HG03432 (cell line): ENCODE data around the gene MSX2.

Experiments
- ATAC-seq: cut with Tn5 transposase; IDR thresholded peaks from one replicate; pipeline ENCODE4 v1.9.1; 2021; ENCODE audit warnings: mild to moderate bottlenecking, moderate library complexity; ENCODE audit not compliant: unreplicated experiment

The MSX2 gene

DNA sequence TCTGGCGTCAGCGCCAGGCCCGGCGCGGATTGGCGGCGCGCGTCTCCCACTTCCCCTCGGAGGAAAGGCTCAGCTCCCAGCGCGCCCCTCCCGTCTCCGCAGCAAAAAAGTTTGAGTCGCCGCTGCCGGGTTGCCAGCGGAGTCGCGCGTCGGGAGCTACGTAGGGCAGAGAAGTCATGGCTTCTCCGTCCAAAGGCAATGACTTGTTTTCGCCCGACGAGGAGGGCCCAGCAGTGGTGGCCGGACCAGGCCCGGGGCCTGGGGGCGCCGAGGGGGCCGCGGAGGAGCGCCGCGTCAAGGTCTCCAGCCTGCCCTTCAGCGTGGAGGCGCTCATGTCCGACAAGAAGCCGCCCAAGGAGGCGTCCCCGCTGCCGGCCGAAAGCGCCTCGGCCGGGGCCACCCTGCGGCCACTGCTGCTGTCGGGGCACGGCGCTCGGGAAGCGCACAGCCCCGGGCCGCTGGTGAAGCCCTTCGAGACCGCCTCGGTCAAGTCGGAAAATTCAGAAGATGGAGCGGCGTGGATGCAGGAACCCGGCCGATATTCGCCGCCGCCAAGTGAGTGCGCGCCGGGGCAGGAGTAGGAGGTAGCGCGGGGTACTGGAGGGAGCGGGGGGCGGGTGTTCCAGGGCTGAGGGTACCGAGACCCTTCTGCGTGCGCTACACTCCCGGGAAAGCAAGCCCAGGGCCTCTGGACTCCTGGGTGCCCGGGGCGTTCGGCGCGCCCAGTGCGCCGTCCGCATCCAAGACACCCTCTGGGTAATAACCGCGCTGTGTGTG, at the start of gene MSX2:
TSS of gene MSX2 (plus strand) at position 99 of the 777 bp plus-strand sequence. CDS start at position 177, 78 bp downstream.
- no peak for ATAC-seq

DNA sequence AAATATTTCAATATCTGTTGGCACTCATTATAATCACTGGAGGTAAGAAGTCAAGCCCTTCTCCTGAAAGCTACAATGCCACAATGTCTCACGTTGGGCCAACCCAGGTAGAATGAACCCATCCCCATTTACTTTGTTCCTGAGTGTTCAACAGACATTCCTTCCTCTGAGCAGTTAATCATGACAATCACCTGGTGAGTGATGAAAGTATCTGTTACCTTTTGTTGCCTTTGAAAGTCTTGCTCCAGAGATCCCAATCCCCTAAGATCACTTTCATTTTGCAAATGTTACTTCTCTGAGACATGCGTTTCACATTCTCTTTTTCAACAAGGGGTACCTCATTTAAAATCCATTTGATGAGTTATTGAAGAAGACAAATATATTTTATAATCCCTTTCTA, 49.3 kb upstream of the MSX2 start:
- no peak for ATAC-seq

DNA sequence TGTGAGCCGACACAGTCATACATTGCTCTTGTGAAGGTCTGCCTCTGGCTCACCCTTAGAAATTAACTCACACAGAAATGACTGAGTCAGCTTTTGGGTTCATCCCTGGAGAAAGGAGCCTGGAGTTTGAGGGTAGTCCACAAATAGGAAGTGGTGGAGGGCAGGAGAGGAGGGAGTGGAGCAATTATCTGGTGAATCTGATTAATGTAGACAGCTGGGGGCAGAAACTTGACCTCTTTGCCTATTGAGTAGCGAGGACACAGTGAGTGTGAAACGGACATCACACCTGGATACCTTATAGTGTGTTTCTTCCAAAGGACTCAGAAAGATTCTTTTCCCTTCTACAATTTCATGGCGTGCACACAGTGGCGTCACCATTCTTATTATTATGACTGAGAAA, 48.5 kb upstream of the MSX2 start:
- no peak for ATAC-seq

DNA sequence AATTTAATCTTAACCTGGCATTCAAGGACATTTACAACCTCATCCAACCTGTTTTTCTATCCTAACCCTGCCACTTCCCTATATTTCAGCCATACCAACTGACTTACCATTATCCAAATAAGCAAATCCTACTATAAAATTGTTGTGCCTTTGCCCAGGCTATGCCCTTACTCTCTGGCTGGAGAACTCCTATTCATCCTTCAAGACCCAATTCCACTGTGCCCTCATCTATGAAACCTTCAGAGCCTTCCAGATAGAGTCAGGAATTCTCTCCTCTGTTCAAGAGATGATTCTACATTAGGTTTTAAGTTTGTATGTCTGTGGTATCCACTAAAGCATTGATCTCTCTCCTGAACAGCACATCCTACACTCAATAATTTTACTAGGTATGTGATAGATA, 46.3 kb upstream of the MSX2 start:
- ATAC-seq, result no peak

DNA sequence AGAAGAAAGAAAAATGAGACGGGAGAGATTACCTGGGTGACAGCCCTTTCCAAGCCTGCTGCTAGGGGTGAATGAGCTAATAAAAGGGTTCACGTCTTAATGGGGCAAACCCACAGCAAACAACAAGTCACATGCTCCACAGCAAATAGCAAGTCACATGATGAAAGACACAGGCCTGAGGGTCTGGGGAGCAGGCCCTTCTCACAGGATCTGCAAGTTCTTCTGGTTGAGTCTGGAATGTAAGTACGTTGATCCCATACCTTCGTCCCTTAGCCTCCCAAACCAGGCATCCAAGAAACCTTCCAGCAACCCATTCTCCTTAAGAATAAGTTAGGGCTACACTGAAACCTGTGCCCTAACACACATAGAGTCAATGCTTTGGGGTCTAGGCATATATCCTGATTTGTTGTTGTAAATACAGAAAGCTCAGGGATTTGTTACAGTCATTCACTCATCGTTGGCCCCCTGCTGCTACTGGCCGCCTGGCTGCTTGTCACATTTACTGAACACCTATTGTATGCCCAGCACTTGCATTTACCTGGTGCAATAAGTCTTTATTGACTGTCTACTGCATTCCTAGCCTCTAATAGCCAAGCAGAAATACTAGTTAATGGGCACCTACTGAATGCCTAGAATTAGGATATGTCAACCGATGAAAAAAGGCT, 43.3 kb upstream of the MSX2 start:
- ATAC-seq, result no peak

DNA sequence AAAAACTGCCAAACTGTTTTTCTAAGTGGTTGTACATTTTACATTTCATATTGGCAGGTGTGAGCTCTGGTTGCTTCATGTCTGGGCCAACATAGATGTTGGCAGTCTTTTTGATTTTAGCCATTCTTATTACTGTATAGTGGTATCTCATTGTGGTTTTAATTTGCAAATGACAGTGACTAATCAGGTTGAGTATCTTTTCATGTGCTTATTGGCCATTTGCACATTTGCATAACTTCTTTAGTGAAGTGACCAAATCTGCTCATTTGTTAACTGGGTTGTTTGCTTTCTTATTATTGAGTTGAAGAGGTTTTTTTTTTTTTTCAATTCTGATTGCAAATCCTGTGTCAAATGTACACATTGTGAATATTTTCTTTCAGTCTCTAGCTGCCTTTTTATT, 36.9 kb upstream of the MSX2 start:
- ATAC-seq, result no peak

DNA sequence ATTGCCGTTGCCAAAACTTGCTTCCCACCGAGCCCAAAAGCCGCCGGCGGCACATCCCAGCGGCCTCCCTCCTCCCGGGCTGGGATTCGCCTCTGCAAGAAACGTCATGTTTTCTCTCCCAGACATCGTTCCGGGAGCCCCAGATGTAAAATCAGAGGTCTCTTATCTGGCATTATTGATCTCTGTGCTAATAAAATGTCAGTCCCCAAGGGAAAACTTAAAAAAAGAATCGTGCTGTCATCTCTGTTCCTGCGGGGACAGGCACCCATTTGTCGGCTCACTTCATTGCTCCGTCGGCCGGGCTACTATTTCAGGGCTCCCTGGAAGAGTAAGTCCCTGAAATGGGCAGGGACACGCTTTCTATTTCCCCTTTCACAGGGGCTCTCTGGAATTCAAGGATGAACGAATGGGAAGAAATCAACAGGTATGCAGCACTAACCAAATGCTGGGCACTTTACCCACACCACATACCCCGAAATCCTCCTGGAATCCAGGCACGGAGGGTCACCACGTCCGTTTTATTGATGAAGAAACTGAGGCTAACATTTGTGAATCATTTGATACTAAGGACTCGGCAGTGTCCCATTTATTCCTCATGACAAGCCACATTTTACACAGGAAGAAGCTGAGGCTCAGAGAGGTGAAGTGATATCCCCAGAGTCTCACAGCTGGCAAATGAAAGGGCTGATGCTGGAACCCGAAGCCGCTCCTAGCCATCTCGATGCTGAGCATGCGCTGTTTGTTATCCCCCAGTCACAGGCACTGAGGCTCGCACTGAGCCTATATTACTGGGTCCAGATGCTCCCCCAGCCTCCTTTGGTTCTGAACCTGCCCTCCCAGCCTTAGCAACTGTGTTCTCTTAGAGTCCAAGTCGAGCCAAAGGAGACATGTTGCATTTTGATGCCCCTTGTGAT, 35.7 kb upstream of the MSX2 start:
- ATAC-seq, result no peak

DNA sequence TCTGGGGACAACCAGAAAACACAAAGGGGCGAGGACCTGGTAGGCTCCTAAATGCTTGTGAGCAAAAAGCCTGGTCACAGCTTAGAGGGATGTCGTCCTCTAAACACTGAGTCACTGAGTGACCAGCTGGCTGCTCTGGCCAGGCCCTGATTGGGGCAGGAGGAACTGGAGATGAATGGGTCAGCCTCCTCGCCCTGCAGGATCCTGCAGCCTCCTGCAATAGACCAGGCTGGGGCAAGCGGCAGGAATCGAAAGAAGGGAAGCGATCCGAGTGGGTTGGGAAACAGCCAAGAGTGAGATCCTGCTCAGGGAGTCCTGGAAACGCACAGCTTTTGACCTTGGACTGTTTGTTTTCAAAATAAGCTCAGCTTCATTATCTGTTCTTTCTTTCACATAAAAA, 34.1 kb upstream of the MSX2 start:
- no peak for ATAC-seq

DNA sequence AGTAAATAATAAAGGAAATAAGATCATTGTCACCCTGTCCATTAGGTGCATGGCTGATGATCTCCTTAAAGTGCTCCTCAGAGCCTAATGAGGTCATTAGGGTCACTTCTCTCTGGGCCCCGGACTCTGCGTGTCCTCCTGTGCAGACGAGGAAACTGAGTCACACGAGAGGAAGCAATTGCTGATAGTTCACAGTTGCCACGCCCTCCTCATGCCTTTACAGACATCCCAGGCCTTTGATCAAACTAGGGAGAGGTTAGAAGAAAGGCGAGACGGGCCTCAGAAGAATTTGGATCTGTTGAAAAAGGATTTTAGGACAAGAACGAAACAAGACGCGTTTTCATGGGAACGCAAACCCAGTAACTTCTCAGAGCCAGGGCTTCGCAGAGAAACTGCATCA, 32.0 kb upstream of the MSX2 start:
- no peak for ATAC-seq

DNA sequence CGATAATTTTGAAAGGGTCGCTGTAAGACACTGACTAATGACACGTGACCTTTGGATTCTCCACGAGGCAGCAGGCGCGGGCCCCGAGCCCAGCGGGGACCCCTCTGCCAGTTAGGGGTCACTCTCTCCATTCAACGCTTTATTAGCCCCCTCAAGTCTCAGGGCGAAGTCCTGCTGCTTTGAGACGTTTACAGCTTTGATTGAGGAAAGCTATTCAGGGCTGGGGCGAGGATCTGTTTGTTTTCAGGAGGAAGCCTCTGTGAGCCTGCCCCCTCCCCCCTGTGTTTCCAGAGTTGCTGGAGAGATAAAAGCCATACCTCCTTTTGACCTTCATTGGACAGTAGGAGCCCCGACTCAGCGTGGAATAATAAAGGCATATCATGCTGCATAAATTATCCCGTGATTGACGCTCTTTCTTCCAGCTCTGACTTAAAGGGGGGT, 31.4 kb upstream of the MSX2 start:
- ATAC-seq, result no peak

DNA sequence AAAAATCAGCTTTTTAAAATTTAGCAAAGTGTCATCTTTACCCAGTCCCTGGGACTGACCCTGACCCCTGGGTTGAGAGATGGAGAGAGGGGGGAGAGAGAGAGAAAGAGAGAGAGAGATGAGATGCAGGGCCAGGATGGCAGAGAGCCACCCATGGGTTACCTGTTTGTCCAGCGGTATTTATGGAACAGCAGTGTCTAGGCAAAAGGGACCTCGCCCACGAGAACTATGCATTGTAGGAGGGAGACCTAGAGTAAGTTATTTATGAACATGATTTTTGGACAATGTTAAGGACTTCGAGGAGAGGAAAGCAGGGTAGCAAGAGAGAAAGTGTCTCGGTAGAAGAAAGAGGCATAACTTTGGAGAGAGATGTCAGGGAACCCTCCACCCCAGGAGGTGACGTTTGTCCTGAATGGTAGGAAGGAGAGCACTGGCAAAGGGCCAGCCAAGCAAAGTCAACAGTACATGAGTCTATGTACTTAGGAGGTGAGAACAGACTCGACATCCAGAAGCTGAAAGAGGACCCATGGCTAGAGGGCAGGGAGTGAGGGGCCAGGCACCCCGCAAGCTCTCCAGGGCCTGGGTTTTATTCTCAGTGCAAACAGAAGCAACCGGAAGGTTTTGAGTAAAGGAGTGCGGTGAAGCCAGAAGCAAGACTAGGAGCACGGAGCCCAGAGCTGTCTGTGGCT, 30.5 kb upstream of the MSX2 start:
- no peak for ATAC-seq

DNA sequence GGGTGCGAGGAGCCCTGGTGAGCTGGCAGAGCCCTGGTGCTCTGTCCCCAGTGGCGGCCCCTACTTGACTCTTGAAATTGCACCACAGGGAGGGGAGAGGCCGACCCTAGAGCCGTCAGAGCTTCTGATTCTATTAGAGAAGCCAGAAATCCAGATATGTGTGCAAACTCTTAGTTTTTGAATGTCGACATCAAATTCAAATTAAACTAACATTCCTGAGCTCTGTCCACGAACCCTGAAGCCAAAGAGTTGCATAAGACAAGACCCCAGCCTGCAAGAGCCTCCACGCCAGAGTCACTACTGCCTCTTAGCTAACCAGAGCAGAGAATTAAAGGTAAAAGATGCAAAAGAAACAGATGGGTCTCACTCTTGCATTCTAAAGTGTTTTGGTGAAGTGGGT, 29.8 kb upstream of the MSX2 start:
- no peak for ATAC-seq

DNA sequence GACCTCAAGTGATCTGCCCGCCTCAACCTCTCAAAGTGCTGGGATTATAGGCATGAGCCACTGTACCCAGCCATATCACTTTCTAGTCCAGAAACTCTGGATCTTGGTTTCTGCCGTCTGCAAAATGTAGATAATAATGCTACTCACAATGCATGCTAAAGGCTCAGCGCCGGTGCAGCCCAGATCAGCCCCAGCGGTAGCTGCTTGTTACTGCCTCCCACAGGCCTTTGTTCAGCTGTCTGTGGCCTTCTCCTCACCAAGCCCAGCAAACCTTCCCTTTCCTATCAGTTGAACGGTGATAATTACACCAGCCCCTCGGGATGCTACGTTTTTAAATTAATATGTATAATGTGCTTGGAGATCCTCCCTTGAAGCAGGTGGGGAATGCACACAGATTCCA, 26.2 kb upstream of the MSX2 start:
- no peak for ATAC-seq

DNA sequence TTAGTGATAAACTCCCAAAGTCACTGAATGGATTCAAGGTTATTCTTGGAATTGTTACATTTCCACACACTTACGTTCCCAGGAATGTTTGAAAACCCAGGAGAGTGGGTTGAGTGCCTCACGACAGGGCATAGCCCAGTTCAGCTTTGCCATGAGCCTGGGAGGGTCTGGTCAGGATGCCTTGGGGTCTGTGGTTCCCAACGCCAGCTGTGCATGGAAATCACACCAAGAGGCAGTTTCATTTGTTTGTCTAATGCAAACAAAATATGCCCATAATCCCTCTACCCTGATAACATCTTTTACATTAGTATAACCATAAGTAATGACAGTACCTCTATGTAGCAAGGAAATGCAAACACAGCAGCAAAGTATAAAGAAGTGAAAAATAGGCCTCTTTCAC, 25.3 kb upstream of the MSX2 start:
- ATAC-seq, result no peak

DNA sequence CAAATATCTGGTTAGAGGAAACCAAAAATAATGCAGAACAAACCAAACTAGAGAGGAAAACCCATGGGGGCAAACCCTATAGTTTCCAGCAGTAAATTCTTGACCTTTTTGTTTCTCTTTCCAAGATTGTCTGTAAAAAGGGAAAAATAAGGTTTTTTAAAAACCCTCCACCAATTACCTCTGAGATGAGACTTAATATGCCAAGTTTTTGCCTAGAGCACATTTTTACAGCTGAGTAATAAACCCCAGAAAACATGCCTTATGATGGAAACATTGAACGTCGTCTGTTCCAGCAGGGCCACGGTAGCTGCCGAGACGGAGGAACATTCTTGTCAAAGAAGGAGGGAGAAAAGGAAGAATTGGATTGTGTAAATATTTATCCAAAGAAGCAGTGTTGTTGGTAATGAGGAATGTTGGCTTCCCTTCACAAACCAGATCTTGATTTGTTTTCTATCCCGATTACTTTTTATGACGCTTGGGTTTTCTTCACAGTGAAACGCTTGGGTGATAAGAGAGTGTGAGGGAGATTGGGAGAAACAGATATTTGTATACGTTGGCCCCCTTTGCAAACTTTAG, 17.3 kb upstream of the MSX2 start:
- ATAC-seq, result no peak

DNA sequence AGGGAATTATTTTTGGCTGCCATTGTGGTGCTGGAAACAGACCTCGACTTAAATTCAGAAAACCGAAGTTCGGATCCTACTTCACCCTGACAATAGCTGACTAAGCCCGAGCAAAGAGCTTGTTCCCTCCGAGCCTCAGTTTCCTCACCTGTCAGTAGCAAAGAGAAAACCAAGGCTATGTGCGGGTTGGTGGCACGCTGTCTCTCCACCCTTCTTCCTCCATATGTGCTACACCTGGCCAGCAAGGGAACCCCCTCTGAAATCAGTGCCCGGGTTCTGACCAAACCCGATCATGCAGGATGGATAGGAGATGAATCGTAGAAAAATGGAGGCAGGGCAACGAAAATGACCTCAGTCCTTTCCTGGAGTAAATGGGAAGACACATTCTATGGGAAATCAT, 16.7 kb upstream of the MSX2 start:
- no peak for ATAC-seq

DNA sequence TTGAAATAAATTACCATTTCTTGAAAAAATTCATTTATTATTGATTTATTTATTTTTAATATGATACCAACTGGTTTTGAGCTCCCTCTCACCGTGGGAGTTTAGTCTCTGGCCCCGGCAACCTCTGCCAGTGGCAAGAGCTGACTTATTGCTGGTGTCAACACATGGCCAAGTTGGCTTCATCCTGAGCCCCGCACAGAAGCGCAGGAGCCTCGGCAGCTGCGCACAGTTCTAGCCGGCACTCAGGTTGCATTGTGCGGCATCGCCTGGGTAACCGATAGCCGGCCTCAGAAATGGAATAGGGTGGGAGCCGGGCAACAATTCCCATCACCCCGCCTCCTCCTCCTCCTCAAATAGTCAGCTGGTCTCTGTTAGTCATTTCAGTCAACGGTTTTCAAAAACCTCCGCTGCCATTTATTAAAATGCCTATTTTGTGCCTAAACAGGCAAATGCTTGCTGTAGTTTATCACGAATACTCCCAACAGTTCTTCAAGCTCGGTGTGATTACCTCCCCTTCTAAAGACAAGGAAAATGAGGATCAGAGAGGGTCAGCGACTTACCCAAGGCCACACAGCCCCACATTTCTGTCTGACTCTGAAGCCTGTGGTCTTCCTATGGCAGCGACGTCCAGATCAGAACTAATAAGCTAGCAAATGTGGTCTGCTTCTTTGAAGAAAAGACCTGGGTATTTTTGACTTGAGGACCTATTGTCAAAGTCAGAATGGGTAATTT, 15.7 kb upstream of the MSX2 start:
- ATAC-seq, result no peak

DNA sequence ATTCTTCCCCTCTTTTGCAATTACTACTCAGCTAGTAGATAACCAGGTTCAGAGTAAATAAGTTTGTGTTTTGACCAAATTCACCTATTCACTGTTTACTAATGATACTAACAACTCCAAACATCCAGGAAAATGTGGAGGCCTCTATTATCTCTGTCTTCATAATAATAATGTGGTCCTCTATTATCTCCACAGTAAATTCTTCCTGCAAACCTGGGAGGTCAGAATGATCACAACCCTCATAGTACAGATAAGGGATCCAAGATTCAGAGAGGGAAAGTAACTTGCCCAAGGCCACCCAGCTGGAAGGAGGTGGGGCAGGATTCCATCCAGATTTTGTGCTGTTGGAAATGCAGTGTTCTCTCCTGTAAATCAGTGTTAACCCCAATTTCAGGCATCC, 9.6 kb upstream of the MSX2 start:
- no peak for ATAC-seq

DNA sequence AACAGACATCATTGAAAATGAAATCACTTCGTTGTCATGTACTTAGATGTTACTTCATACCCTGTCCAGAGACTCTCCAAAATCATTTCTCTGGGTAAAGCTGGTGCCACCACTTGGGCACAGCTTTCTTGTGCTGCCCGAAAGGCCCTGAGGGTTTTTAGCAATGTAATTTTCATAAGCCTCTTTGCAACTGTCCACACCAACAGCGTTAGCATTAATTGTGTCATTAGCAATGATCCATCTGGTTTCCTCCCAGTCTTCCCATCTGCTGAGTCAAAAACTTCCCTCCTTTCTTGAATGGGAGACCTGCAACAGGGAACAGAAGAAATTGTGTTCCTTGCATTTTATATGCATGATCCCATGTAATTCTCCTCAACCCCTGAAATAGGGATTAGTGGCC, 8.6 kb upstream of the MSX2 start:
- no peak for ATAC-seq

DNA sequence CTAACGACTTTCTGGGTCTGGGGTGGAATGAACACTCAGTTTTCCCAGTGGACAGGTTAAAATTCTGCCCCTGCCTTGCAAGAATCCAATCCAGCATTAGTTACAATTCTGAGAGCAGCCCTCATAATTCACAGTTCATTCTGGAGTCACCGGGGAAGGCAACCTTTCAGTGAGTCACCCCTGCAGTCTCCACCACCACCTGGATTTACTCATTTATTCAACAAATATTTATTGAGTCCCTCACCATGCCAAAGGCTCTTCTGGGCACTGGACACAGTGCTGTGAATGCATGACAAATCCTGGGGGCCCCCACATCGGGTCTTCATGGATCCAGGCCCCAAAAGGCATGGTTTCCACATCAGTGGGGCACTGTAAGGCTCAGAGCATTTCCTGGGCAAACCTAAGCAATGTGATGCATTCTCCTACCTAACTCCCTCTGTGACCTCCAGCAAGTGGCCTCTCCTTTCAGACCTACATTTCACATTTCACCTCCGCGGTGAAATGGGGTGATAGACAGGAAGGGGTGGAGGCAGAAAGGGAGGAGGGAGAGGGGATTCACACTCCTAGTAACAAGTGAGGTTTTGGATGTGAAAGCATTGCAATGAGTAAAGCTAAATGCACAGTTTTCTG, 6.4 kb upstream of the MSX2 start:
- no peak for ATAC-seq
